Measurements from ENCODE around the gene IL12B.
"Not testable (repeated sequence)": the region's sequence is repeated elsewhere in the genome, so short reads cannot be mapped to it uniquely, and the experiment has no call there.

Gene IL12B

GRCh38 chr5:159332800-159333544 is 2.7 kb upstream of the IL12B start:
- no peak for DNase-seq

- no peak for DNase-seq
Measured at GRCh38 chr5:159331093-159331973, 1.0 kb upstream of the IL12B start.

- no peak for DNase-seq
Measured at GRCh38 chr5:159324986-159325385, 5.3 kb downstream of the IL12B start.

GRCh38 chr5:159324102-159324755 is 6.1 kb downstream of the IL12B start:
- DNase-seq: peak; percentile 24

- no peak for DNase-seq
Measured at GRCh38 chr5:159322180-159322579, 8.1 kb downstream of the IL12B start.

GRCh38 chr5:159319832-159320231 is 10.5 kb downstream of the IL12B start:
- DNase-seq: no peak

GRCh38 chr5:159319363-159319762 is 10.9 kb downstream of the IL12B start:
- no peak for DNase-seq

- DNase-seq: no peak
Measured at GRCh38 chr5:159318448-159318847, 11.8 kb downstream of the IL12B start.

GRCh38 chr5:159317849-159318248 is 12.4 kb downstream of the IL12B start:
- no peak for DNase-seq

- peak; percentile 9 for DNase-seq
Measured at GRCh38 chr5:159316519-159317383, 13.5 kb downstream of the IL12B start.

- DNase-seq: no peak
Measured at GRCh38 chr5:159313197-159313596, 17.1 kb downstream of the IL12B start.

- DNase-seq: no peak
Measured at GRCh38 chr5:159311063-159311462, 19.2 kb downstream of the IL12B start.

- DNase-seq: no peak
Measured at GRCh38 chr5:159310511-159310910, 19.8 kb downstream of the IL12B start.

GRCh38 chr5:159309689-159310433 is 20.4 kb downstream of the IL12B start:
- peak; percentile 1 for DNase-seq

- DNase-seq: no peak
Measured at GRCh38 chr5:159304961-159305595, 25.2 kb downstream of the IL12B start.

GRCh38 chr5:159303286-159303685 is 27.0 kb downstream of the IL12B start:
- no peak for DNase-seq

GRCh38 chr5:159301929-159302860 is 28.1 kb downstream of the IL12B start:
- not testable (repeated sequence) for DNase-seq

- no peak for DNase-seq
Measured at GRCh38 chr5:159301466-159301865, 28.8 kb downstream of the IL12B start.

- not testable (repeated sequence) for DNase-seq
Measured at GRCh38 chr5:159297300-159297699, 33.0 kb downstream of the IL12B start.

- DNase-seq: no peak
Measured at GRCh38 chr5:159294921-159295320, 35.4 kb downstream of the IL12B start.

All from NCI-H446 treated with DMSO at 0.1 percent for 48 hours (cell line).